H1 (cell line): Measurements from ENCODE around the gene NEURL1. TPM values are rescaled to one million over a fixed set of nuclear protein-coding genes. Genes with fewer than 3 reads are reported as not detected.

ENCODE experiments used
- ZNF274 ChIP-seq: IDR thresholded peaks from 2 replicates; pipeline ENCODE4 v1.7.0; 2012; ENCODE audit warnings: low read length, borderline replicate concordance; ENCODE audit errors: extremely low read depth
- polyA plus RNA-seq, 7 experiments: library from polyadenylated mRNA; depleted of rRNA in 3 of 7; stranded (reverse) in 5 of 7; unstranded in 2 of 7; fragments of >200 nt in 5 of 7; fragments of 200-250 nt in 2 of 7; gene quantifications; 1 replicate in 5 of 7; 2 replicates in 1 of 7; 4 replicates in 1 of 7; pipeline versions ENCODE4 v1.2.1 to v1.2.3, GENCODE V29; 2011 to 2013; ENCODE audit warnings: missing spikeins in 2 of 7, mixed read lengths in 2 of 7
- total RNA-seq: library from RNA; stranded (reverse); fragmentation: NEBNext Ultra II Directional; extraction: Animal tissue kit (Norgen Biotek cat#: 25700); gene quantifications from 2 replicates; pipeline ENCODE4 v1.2.1, GENCODE V29; 2021
- TF ChIP-seq, protein P1 (sequence below): fragments of 300-600 bp; sonication (generic); IDR thresholded peaks from 2 replicates; pipeline ENCODE4 v1.7.1; 2012; ENCODE audit warnings: low read length, moderate library complexity, mild to moderate bottlenecking, inconsistent platforms; ENCODE audit not compliant: insufficient replicate concordance
- TF ChIP-seq, protein P2 (sequence below), 3 experiments: IDR thresholded peaks; 1 replicate in 2 of 3; 2 replicates in 1 of 3; pipeline versions ENCODE4 v1.5.1 to v1.6.1; 2011; ENCODE audit warnings: low read length in 3 of 3, mild to moderate bottlenecking in 3 of 3, inconsistent platforms in 2 of 3, low read depth in 1 of 3, moderate library complexity in 1 of 3; ENCODE audit not compliant: insufficient read depth in 1 of 3; ENCODE audit errors: control extremely low read depth in 1 of 3

The NEURL1 gene
- total and polyA plus RNA-seq, 2 of the 8 experiments (the other 6 are each of a cell fraction or from before 2014, with no cell fraction given) = 0.54 to 0.58 TPM

DNA sequence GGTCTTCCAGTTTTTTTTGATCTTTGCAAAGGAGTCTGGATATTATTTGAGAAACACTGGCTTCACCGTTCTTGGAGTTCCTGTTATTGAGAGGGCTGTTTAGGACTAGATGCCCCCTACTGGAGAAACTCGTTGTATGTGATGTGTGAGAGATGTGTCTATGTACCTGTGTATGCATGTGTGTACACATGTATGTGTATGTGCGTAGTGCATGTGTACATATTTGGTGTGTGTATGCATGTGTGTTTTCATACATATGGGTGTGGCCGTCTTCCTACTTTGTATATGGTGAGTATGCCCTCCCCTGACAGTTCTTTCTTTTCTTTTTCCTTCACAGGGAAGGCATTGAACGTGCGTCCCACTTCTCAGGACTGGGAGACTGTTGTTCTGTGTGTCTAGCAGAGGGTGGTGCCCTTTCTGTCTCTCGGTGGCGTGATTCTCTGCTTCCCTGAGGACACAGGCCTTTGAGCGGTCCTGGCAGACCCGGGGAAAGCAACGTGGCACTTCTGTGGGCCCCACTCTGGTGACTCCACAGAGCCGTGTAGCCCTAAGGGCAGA lies 11.5 kb upstream of the NEURL1 start (continued):
- TF ChIP-seq, protein P1, sequence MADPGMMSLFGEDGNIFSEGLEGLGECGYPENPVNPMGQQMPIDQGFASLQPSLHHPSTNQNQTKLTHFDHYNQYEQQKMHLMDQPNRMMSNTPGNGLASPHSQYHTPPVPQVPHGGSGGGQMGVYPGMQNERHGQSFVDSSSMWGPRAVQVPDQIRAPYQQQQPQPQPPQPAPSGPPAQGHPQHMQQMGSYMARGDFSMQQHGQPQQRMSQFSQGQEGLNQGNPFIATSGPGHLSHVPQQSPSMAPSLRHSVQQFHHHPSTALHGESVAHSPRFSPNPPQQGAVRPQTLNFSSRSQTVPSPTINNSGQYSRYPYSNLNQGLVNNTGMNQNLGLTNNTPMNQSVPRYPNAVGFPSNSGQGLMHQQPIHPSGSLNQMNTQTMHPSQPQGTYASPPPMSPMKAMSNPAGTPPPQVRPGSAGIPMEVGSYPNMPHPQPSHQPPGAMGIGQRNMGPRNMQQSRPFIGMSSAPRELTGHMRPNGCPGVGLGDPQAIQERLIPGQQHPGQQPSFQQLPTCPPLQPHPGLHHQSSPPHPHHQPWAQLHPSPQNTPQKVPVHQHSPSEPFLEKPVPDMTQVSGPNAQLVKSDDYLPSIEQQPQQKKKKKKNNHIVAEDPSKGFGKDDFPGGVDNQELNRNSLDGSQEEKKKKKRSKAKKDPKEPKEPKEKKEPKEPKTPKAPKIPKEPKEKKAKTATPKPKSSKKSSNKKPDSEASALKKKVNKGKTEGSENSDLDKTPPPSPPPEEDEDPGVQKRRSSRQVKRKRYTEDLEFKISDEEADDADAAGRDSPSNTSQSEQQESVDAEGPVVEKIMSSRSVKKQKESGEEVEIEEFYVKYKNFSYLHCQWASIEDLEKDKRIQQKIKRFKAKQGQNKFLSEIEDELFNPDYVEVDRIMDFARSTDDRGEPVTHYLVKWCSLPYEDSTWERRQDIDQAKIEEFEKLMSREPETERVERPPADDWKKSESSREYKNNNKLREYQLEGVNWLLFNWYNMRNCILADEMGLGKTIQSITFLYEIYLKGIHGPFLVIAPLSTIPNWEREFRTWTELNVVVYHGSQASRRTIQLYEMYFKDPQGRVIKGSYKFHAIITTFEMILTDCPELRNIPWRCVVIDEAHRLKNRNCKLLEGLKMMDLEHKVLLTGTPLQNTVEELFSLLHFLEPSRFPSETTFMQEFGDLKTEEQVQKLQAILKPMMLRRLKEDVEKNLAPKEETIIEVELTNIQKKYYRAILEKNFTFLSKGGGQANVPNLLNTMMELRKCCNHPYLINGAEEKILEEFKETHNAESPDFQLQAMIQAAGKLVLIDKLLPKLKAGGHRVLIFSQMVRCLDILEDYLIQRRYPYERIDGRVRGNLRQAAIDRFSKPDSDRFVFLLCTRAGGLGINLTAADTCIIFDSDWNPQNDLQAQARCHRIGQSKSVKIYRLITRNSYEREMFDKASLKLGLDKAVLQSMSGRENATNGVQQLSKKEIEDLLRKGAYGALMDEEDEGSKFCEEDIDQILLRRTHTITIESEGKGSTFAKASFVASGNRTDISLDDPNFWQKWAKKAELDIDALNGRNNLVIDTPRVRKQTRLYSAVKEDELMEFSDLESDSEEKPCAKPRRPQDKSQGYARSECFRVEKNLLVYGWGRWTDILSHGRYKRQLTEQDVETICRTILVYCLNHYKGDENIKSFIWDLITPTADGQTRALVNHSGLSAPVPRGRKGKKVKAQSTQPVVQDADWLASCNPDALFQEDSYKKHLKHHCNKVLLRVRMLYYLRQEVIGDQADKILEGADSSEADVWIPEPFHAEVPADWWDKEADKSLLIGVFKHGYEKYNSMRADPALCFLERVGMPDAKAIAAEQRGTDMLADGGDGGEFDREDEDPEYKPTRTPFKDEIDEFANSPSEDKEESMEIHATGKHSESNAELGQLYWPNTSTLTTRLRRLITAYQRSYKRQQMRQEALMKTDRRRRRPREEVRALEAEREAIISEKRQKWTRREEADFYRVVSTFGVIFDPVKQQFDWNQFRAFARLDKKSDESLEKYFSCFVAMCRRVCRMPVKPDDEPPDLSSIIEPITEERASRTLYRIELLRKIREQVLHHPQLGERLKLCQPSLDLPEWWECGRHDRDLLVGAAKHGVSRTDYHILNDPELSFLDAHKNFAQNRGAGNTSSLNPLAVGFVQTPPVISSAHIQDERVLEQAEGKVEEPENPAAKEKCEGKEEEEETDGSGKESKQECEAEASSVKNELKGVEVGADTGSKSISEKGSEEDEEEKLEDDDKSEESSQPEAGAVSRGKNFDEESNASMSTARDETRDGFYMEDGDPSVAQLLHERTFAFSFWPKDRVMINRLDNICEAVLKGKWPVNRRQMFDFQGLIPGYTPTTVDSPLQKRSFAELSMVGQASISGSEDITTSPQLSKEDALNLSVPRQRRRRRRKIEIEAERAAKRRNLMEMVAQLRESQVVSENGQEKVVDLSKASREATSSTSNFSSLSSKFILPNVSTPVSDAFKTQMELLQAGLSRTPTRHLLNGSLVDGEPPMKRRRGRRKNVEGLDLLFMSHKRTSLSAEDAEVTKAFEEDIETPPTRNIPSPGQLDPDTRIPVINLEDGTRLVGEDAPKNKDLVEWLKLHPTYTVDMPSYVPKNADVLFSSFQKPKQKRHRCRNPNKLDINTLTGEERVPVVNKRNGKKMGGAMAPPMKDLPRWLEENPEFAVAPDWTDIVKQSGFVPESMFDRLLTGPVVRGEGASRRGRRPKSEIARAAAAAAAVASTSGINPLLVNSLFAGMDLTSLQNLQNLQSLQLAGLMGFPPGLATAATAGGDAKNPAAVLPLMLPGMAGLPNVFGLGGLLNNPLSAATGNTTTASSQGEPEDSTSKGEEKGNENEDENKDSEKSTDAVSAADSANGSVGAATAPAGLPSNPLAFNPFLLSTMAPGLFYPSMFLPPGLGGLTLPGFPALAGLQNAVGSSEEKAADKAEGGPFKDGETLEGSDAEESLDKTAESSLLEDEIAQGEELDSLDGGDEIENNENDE = no peak
- TF ChIP-seq ZNF274 = no peak
- TF ChIP-seq, protein P2, sequence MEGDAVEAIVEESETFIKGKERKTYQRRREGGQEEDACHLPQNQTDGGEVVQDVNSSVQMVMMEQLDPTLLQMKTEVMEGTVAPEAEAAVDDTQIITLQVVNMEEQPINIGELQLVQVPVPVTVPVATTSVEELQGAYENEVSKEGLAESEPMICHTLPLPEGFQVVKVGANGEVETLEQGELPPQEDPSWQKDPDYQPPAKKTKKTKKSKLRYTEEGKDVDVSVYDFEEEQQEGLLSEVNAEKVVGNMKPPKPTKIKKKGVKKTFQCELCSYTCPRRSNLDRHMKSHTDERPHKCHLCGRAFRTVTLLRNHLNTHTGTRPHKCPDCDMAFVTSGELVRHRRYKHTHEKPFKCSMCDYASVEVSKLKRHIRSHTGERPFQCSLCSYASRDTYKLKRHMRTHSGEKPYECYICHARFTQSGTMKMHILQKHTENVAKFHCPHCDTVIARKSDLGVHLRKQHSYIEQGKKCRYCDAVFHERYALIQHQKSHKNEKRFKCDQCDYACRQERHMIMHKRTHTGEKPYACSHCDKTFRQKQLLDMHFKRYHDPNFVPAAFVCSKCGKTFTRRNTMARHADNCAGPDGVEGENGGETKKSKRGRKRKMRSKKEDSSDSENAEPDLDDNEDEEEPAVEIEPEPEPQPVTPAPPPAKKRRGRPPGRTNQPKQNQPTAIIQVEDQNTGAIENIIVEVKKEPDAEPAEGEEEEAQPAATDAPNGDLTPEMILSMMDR (IDR thresholded peaks at IDR 0.05; ENCODE audit: control extremely low read depth in 1 of 3, insufficient read depth in 1 of 3, low read depth in 1 of 3, low read length in 3 of 3) = peak; percentile 26 to 63 (median 46); a peak in 3 of 4 replicates
